ENCODE measurements around the gene RABEP2. TPM values are rescaled to one million over a fixed set of nuclear protein-coding genes. Genes with fewer than 3 reads are reported as not detected.

Gene RABEP2
- total and polyA plus RNA-seq, 9 of the 15 experiments (the other 6 are each of a cell fraction or from before 2014, with no cell fraction given): 0.15 to 13.4 (median 3.5) TPM

- TF ChIP-seq FOXP1 (CRISPR knock-in tag; IDR thresholded peaks at IDR 0.05) (peak; percentile 87), WHSC1 (IDR thresholded peaks at IDR 0.05; ENCODE audit: low read length) (no peak), ATF4 (CRISPR knock-in tag; IDR thresholded peaks at IDR 0.05) (no peak), SIN3A (IDR thresholded peaks at IDR 0.05; ENCODE audit: borderline replicate concordance in 2 of 2, control insufficient read depth in 1 of 2, low read depth in 2 of 2, low read length in 2 of 2) (peak; percentile 93 to 97), HMGXB4 (CRISPR knock-in tag; IDR thresholded peaks at IDR 0.05) (no peak), SMARCA5 (IDR thresholded peaks at IDR 0.05) (no peak), ESRRA (IDR thresholded peaks at IDR 0.05; ENCODE audit: borderline replicate concordance, low read depth) (peak; percentile 72; the same call in 1 of the 2 replicates), TEAD2 (tag; IDR thresholded peaks at IDR 0.05) (no peak), E4F1 (CRISPR knock-in tag; IDR thresholded peaks at IDR 0.05; ENCODE audit: borderline replicate concordance) (no peak), ZBTB9 (CRISPR knock-in tag; IDR thresholded peaks at IDR 0.05) (no peak), TAF1 (IDR thresholded peaks at IDR 0.05; ENCODE audit: control insufficient read depth, extremely low read depth, insufficient read depth, low read length, severe bottlenecking) (peak; percentile 90), IFI16 (CRISPR knock-in tag; IDR thresholded peaks at IDR 0.05) (no peak), THAP7 (CRISPR knock-in tag; IDR thresholded peaks at IDR 0.05) (no peak), CREB3 (tag; conservative IDR thresholded peaks at IDR 0.05; ENCODE audit: low read depth) (no peak; the same call in 1 of the 2 replicates), SMARCA4 (IDR thresholded peaks at IDR 0.05) (no peak), ZNF668 (CRISPR knock-in tag; IDR thresholded peaks at IDR 0.05) (no peak), ZNF785 (CRISPR knock-in tag; IDR thresholded peaks at IDR 0.05) (no peak), ZNF561 (CRISPR knock-in tag; conservative IDR thresholded peaks at IDR 0.05) (no peak), ZFX (CRISPR knock-in tag; IDR thresholded peaks at IDR 0.05) (peak; percentile 83)
These were observed 49.6 kb upstream of the RABEP2 start, which contains the start of gene SPNS1 (continued) for GRCh38 chr16:28974437-28975157.
